Cardiac fibroblast (primary cell): ENCODE results near the gene PRR36.
A peak's percentile ranks its signal among the peaks of the same experiment; 100 is the strongest.

Source experiments
- DNase-seq, 2 donors: peaks; one replicate each; pipeline versions ENCODE4 v3.0.0 to v3.0.0-alpha.2; 2010; ENCODE audit warnings: low read depth in 2 of 2
- H3K4me3 ChIP-seq, 2 donors: replicated peaks in 1 of 2; 1 replicate in 1 of 2; 2 replicates in 1 of 2; pipeline ENCODE4 v1.5.1; 2011; ENCODE audit warnings: low read depth in 2 of 2, low read length in 2 of 2, mild to moderate bottlenecking in 2 of 2, moderate library complexity in 1 of 2
- CTCF ChIP-seq: IDR thresholded peaks from one replicate; pipeline ENCODE4 v1.5.1; 2011; ENCODE audit warnings: low read depth, mild to moderate bottlenecking, low read length, inconsistent platforms

PRR36 gene

GRCh38 chr19:7870571-7871436 is 3.4 kb downstream of the PRR36 start:
- DNase-seq = peak; percentile 48 to 51
- no peak overlapping the region for H3K4me3 ChIP-seq
- TF ChIP-seq CTCF = no peak

- H3K4me3 ChIP-seq = peak overlapping the region in 1 of 2 donors; percentile 35
- TF ChIP-seq CTCF = no peak
- peak; percentile 19 to 31 for DNase-seq
These were observed 4.2 kb downstream of the PRR36 start for GRCh38 chr19:7869910-7870511.

DNA sequence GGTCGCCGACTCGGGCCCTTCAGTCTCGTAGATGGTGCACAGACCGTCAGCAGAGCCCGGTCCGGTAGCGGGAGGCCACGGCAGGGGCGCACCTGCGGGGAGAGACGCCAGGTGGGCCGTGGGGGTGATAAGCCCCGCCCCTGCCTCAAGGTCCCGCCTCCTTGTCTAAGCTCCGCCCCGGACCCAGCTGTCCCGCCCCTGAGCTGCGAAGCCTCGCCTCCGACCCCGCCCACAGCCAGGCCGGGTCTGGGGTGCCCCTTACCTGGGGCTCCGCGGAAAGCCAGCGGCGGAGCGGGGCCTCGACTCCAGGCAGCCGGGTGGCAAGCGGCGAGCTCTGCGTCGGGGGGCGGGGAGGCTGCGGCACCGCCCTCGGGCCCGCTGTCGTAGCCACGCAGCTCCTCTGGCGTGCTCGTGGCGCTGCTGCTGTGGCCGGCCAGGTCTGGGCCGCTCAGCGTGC is 4.7 kb downstream of the PRR36 start:
- peak overlapping the region; percentile 32 to 35 for H3K4me3 ChIP-seq
- TF ChIP-seq CTCF = no peak
- DNase-seq = peak; percentile 47 to 49

GRCh38 chr19:7868671-7869452 is 5.3 kb downstream of the PRR36 start:
- H3K4me3 ChIP-seq = peak overlapping the region; percentile 32 to 35
- TF ChIP-seq CTCF = peak; percentile 27
- DNase-seq = peak; percentile 57 to 67

DNA sequence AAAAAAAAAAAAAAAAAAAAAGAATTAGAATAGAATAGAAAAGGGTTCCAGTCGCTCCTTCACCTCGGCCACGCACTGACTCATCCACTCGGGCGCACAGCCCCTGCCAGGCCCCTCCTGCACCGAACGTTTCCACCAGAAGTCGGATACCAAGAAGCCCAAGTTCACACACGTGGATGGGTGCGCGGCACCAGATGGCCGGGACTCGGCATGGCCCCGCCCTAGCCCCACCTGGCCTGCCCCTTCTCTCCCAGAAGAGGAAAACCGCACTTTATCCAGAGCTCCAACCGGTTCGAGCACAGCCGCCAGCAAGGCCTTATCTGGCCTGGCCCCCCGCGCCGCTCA is 5.9 kb downstream of the PRR36 start:
- no peak overlapping the region for H3K4me3 ChIP-seq
- TF ChIP-seq CTCF = no peak
- no peak for DNase-seq

GRCh38 chr19:7867092-7867844 is 6.9 kb downstream of the PRR36 start:
- DNase-seq = no peak

More at GRCh38 chr19:7867092-7867844, 6.9 kb downstream of the PRR36 start:
- H3K4me3 ChIP-seq = no peak overlapping the region
- TF ChIP-seq CTCF = no peak
